K562 (cell line): ENCODE measurements around the gene PSRC1. TPM values are rescaled to one million over a fixed set of nuclear protein-coding genes. Genes with fewer than 3 reads are reported as not detected.

ENCODE experiments used
- BCL6 ChIP-seq: fragments of 250-450 bp; sonication (Bioruptor Pico); IDR thresholded peaks from 2 replicates; pipeline ENCODE4 v1.4.0; 2020
- BRF2 ChIP-seq: IDR thresholded peaks from 3 replicates; pipeline ENCODE4 v1.6.1; 2011; ENCODE audit warnings: borderline replicate concordance, mild to moderate bottlenecking; ENCODE audit not compliant: insufficient read length, insufficient read depth
- CBFB ChIP-seq: sonication (generic); formaldehyde crosslinking; IDR thresholded peaks from 2 replicates; pipeline ENCODE4 v1.4.0; 2020; ENCODE audit warnings: mild to moderate bottlenecking, missing genetic modification reagents
- CHD2 ChIP-seq: IDR thresholded peaks from 2 replicates; pipeline ENCODE4 v1.6.1; 2011; ENCODE audit warnings: low read depth, low read length
- DNMT1 ChIP-seq: fragments of 450-650 bp; IDR thresholded peaks from 2 replicates; pipeline ENCODE4 v1.6.1; 2016; ENCODE audit warnings: antibody characterized with exemption, mild to moderate bottlenecking
- E2F1 ChIP-seq: sonication (generic); formaldehyde crosslinking; IDR thresholded peaks from 2 replicates; pipeline ENCODE4 v1.8.1; 2023; ENCODE audit warnings: mild to moderate bottlenecking, missing genetic modification reagents, moderate library complexity
- ETV5 ChIP-seq: sonication (generic); formaldehyde crosslinking; IDR thresholded peaks from 2 replicates; pipeline ENCODE4 v1.4.0; 2020; ENCODE audit warnings: low read depth, mild to moderate bottlenecking, missing genetic modification reagents
- FOS ChIP-seq: IDR thresholded peaks from 3 replicates; pipeline ENCODE4 v1.6.1; 2011; ENCODE audit not compliant: insufficient read length; ENCODE audit errors: extremely low read depth
- FOXK1 ChIP-seq: sonication (generic); formaldehyde crosslinking; IDR thresholded peaks from 2 replicates; pipeline ENCODE4 v1.8.0; 2022; ENCODE audit warnings: missing genetic modification reagents, mild to moderate bottlenecking, borderline replicate concordance
- GTF2A2 ChIP-seq: IDR thresholded peaks from 2 replicates; pipeline ENCODE4 v1.6.1; 2016; ENCODE audit warnings: mild to moderate bottlenecking, missing genetic modification characterization, missing compliant biosample characterization
- NFIC ChIP-seq: fragments of 450-650 bp; IDR thresholded peaks from 2 replicates; pipeline ENCODE4 v1.6.1; 2017; ENCODE audit warnings: mild to moderate bottlenecking, inconsistent platforms
- RBM14 ChIP-seq: fragments of 200-400 bp; formaldehyde crosslinking; IDR thresholded peaks from 2 replicates; pipeline ENCODE4 v1.6.1; 2018; ENCODE audit warnings: low read depth, mild to moderate bottlenecking, low read length, moderate library complexity, borderline replicate concordance; ENCODE audit not compliant: insufficient read depth
- RBM34 ChIP-seq: fragments of 200-400 bp; formaldehyde crosslinking; IDR thresholded peaks from 2 replicates; pipeline ENCODE4 v1.6.1; 2018; ENCODE audit warnings: low read length, borderline replicate concordance; ENCODE audit not compliant: insufficient read depth
- SAP30 ChIP-seq: fragments of 200-600 bp; sonication (generic); IDR thresholded peaks from 2 replicates; pipeline ENCODE4 v1.6.1; 2012; ENCODE audit warnings: borderline replicate concordance, low read depth, mild to moderate bottlenecking, moderate library complexity, low read length, control low read depth, inconsistent platforms; ENCODE audit not compliant: insufficient read depth, poor library complexity, severe bottlenecking
- SMAD3 ChIP-seq: fragments of 450-650 bp; formaldehyde crosslinking; conservative IDR thresholded peaks from 2 replicates; pipeline ENCODE4 v1.4.0; 2020; ENCODE audit warnings: mild to moderate bottlenecking
- SMARCE1 ChIP-seq: fragments of 450-650 bp; IDR thresholded peaks from 2 replicates; pipeline ENCODE4 v1.7.1; 2016; ENCODE audit warnings: mild to moderate bottlenecking
- SRSF1 ChIP-seq: fragments of 200-400 bp; formaldehyde crosslinking; IDR thresholded peaks from 2 replicates; pipeline ENCODE4 v1.6.1; 2017; ENCODE audit warnings: mild to moderate bottlenecking, low read depth, low read length, moderate library complexity
- TAF7 ChIP-seq: fragments of 450-650 bp; IDR thresholded peaks from 2 replicates; pipeline ENCODE4 v1.6.1; 2016; ENCODE audit warnings: missing genetic modification characterization, missing compliant biosample characterization
- TBP ChIP-seq: optimal IDR thresholded peaks from 2 replicates; pipeline ENCODE3; 2011; ENCODE audit warnings: low read depth, low read length, improper control_type of control experiment
- TFAP4 ChIP-seq: sonication (generic); formaldehyde crosslinking; IDR thresholded peaks from 2 replicates; pipeline ENCODE4 v1.8.0; 2022; ENCODE audit warnings: missing genetic modification reagents, mild to moderate bottlenecking, moderate library complexity, borderline replicate concordance
- TGIF2 ChIP-seq: sonication (generic); formaldehyde crosslinking; IDR thresholded peaks from 2 replicates; pipeline ENCODE4 v1.8.1; 2022; ENCODE audit warnings: mild to moderate bottlenecking, missing genetic modification reagents, moderate library complexity
- VEZF1 ChIP-seq: fragments of 200-800 bp; sonication (Bioruptor generic); IDR thresholded peaks from 2 replicates; pipeline ENCODE4 v1.6.1; 2017; ENCODE audit warnings: missing genetic modification characterization, missing compliant biosample characterization
- ZBTB7A ChIP-seq: IDR thresholded peaks from 2 replicates; pipeline ENCODE4 v1.6.1; 2011; ENCODE audit warnings: low read depth, mild to moderate bottlenecking, low read length, moderate library complexity, borderline replicate concordance; ENCODE audit not compliant: control insufficient read depth
- ZNF184 ChIP-seq: sonication (generic); formaldehyde crosslinking; IDR thresholded peaks from 2 replicates; pipeline ENCODE4 v1.5.0; 2020; ENCODE audit warnings: missing genetic modification reagents
- polyA plus RNA-seq, 8 experiments: library from polyadenylated mRNA; depleted of rRNA in 4 of 8; stranded (reverse) in 5 of 8; unstranded in 3 of 8; fragments of >200 nt; fragmentation: Nextera tagmentation in 2 of 8; fragmentation: Illumina TruSeq in 1 of 8; extraction: Ambion mirVana in 2 of 8; extraction: Trizol in 1 of 8; gene quantifications; 2 replicates each; pipeline versions ENCODE4 v1.2.1 to v1.2.3, GENCODE V29; 2011 to 2014; ENCODE audit warnings: inconsistent platforms in 1 of 8, missing spikeins in 1 of 8
- total RNA-seq, 7 experiments: library from RNA; depleted of rRNA in 6 of 7; stranded (reverse); fragments of >200 nt in 6 of 7; fragmentation: Illumina TruSeq in 2 of 7; extraction: Trizol in 2 of 7; gene quantifications; 2 replicates each; pipeline versions ENCODE4 v1.2.1 to v1.2.3, GENCODE V29; 2011 to 2021; ENCODE audit warnings: low replicate concordance in 1 of 7

PSRC1 gene
- total and polyA plus RNA-seq, 9 of the 15 experiments (the other 6 are each of a cell fraction or from before 2014, with no cell fraction given), result 6.5 to 65.2 (median 39.3) TPM

DNA sequence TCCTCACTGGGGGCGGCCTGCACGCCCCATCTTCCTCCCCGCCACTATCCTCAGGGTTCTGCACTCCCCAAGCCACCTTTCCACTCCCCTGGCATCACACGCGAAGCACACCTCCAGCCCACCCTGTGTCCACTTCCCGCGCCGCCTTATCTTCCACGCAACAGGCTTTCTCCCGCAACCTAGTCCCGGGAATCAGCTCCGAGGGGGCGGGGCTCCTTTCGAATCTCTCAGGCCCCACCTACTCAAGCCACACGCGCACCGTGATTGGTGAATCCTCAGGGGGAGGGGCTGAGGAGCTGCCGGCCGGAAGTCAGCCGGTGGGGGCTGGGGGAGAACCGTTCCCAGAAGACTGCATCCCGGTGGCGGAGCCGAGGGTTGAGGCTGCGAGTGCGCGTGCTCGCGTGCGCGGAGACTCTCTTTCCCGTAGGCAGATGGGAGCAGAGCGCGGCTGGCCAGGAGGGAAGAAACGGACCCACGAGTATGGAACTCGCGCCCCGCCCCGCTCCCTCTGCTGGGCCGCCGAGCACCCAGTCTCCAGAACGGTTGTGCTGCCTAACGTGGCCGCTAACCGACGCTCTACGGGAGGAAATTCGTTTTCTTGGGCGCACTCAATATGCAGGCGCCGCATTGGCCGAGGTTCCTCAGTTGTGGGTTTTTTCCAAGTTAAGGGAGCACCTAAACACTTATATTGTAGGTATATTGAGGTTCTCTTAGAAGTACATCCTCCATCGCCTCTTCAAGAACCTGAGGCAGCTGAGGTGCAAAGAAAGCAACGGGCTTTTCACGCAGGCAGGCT, at the start of gene PSRC1 (continued):
- TF ChIP-seq CHD2 (peak; percentile 59; the same call in 1 of the 2 replicates), BCL6 (CRISPR knock-in tag) (no peak), VEZF1 (peak; percentile 96), NFIC (peak; percentile 47; the same call in 1 of the 2 replicates), RBM14 (no peak), DNMT1 (no peak; the same call in 1 of the 2 replicates), TGIF2 (no peak), GTF2A2 (tag) (no peak), ZBTB7A (peak; percentile 66; the same call in 1 of the 2 replicates), SMAD3 (peak; percentile 6; the same call in 1 of the 2 replicates), BRF2 (no peak), FOXK1 (CRISPR knock-in tag) (no peak), SRSF1 (no peak), ETV5 (peak; percentile 99), ZNF184 (CRISPR knock-in tag) (no peak), SMARCE1 (peak; percentile 84), SAP30 (peak; percentile 85), CBFB (CRISPR knock-in tag) (0 out of 2 replicates have a peak, but pooled peaks have one; percentile 67), TFAP4 (peak; percentile 92), TBP (peak; percentile 79), FOS (peak; percentile 24), TAF7 (peak; percentile 74), E2F1 (0 out of 2 replicates have a peak, but pooled peaks have one; percentile 58), RBM34 (no peak)
